ENCODE data around the gene NUBP2. TPM values are rescaled to one million over a fixed set of nuclear protein-coding genes. Genes with fewer than 3 reads are reported as not detected.

Gene NUBP2
- total and polyA plus RNA-seq, 4 donors: 28.9 to 80.9 (median 54.1) TPM

- H3K9ac ChIP-seq (ENCODE audit: low read depth in 1 of 2, low read length in 2 of 2): no peak overlapping the region
- no peak overlapping the region for H3K4me3 ChIP-seq (ENCODE audit: low read depth in 1 of 3, low read length in 3 of 3)
- no peak for DNase-seq (ENCODE audit: low spot score)
- H3K27ac ChIP-seq (ENCODE audit: low read depth in 1 of 2, low read length in 2 of 2): no peak overlapping the region
- TF ChIP-seq TAF1 (conservative IDR thresholded peaks at IDR 0.05) (no peak), EGR1 (IDR thresholded peaks at IDR 0.05; ENCODE audit: low read depth in 2 of 2) (no peak), HNF4G (IDR thresholded peaks at IDR 0.05) (no peak), FOXA2 (IDR thresholded peaks at IDR 0.05) (no peak), HNF4A (conservative IDR thresholded peaks at IDR 0.05) (no peak), RAD21 (IDR thresholded peaks at IDR 0.05) (no peak)
- TF ChIP-seq, protein P1, sequence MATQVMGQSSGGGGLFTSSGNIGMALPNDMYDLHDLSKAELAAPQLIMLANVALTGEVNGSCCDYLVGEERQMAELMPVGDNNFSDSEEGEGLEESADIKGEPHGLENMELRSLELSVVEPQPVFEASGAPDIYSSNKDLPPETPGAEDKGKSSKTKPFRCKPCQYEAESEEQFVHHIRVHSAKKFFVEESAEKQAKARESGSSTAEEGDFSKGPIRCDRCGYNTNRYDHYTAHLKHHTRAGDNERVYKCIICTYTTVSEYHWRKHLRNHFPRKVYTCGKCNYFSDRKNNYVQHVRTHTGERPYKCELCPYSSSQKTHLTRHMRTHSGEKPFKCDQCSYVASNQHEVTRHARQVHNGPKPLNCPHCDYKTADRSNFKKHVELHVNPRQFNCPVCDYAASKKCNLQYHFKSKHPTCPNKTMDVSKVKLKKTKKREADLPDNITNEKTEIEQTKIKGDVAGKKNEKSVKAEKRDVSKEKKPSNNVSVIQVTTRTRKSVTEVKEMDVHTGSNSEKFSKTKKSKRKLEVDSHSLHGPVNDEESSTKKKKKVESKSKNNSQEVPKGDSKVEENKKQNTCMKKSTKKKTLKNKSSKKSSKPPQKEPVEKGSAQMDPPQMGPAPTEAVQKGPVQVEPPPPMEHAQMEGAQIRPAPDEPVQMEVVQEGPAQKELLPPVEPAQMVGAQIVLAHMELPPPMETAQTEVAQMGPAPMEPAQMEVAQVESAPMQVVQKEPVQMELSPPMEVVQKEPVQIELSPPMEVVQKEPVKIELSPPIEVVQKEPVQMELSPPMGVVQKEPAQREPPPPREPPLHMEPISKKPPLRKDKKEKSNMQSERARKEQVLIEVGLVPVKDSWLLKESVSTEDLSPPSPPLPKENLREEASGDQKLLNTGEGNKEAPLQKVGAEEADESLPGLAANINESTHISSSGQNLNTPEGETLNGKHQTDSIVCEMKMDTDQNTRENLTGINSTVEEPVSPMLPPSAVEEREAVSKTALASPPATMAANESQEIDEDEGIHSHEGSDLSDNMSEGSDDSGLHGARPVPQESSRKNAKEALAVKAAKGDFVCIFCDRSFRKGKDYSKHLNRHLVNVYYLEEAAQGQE (IDR thresholded peaks at IDR 0.05): no peak
- TF ChIP-seq, protein P2, sequence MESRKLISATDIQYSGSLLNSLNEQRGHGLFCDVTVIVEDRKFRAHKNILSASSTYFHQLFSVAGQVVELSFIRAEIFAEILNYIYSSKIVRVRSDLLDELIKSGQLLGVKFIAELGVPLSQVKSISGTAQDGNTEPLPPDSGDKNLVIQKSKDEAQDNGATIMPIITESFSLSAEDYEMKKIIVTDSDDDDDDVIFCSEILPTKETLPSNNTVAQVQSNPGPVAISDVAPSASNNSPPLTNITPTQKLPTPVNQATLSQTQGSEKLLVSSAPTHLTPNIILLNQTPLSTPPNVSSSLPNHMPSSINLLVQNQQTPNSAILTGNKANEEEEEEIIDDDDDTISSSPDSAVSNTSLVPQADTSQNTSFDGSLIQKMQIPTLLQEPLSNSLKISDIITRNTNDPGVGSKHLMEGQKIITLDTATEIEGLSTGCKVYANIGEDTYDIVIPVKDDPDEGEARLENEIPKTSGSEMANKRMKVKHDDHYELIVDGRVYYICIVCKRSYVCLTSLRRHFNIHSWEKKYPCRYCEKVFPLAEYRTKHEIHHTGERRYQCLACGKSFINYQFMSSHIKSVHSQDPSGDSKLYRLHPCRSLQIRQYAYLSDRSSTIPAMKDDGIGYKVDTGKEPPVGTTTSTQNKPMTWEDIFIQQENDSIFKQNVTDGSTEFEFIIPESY (IDR thresholded peaks at IDR 0.05): no peak
- no peaks in the 10 kb centered on the region for H3K27me3 ChIP-seq (ENCODE audit: control insufficient read depth in 4 of 4, insufficient read depth in 4 of 4, low read length in 3 of 4)
- 94% methylated on average over 11 of the region's 11 CpGs for WGBS
- peaks cover 7 to 65% (median 31%) of the 10 kb centered on the region in 4 donors for H3K36me3 ChIP-seq (ENCODE audit: control insufficient read depth in 4 of 4, insufficient read depth in 3 of 4, low read depth in 1 of 4, low read length in 3 of 4)
- no peaks in the 10 kb centered on the region for H3K4me1 ChIP-seq (ENCODE audit: control insufficient read depth in 4 of 4, insufficient read depth in 4 of 4, low read length in 3 of 4)
- H3K9me3 ChIP-seq (ENCODE audit: control insufficient read depth in 4 of 4, low read length in 3 of 4): no peaks in the 10 kb centered on the region
Observed at GRCh38 chr16:1747934-1748333, 34.8 kb upstream of the NUBP2 start.

- WGBS: 97% methylated on average over 29 of the region's 29 CpGs
- no peaks in the 10 kb centered on the region for H3K27me3 ChIP-seq (ENCODE audit: control insufficient read depth in 4 of 4, insufficient read depth in 4 of 4, low read length in 3 of 4)
- no peak overlapping the region for H3K9ac ChIP-seq (ENCODE audit: low read depth in 1 of 2, low read length in 2 of 2)
- H3K36me3 ChIP-seq (ENCODE audit: control insufficient read depth in 4 of 4, insufficient read depth in 3 of 4, low read depth in 1 of 4, low read length in 3 of 4): peaks cover 4 to 54% (median 31%) of the 10 kb centered on the region in 4 donors
- no peak overlapping the region for H3K27ac ChIP-seq (ENCODE audit: low read depth in 1 of 2, low read length in 2 of 2)
- no peaks in the 10 kb centered on the region for H3K4me1 ChIP-seq (ENCODE audit: control insufficient read depth in 4 of 4, insufficient read depth in 4 of 4, low read length in 3 of 4)
- DNase-seq (ENCODE audit: low spot score): no peak
- H3K9me3 ChIP-seq (ENCODE audit: control insufficient read depth in 4 of 4, low read length in 3 of 4): no peaks in the 10 kb centered on the region
- H3K4me3 ChIP-seq (ENCODE audit: low read depth in 1 of 3, low read length in 3 of 3): no peak overlapping the region
- no peak for TF ChIP-seq RAD21 (IDR thresholded peaks at IDR 0.05)
- no peak for TF ChIP-seq EGR1 (IDR thresholded peaks at IDR 0.05; ENCODE audit: low read depth in 2 of 2)
- TF ChIP-seq HNF4G (IDR thresholded peaks at IDR 0.05): no peak
- TF ChIP-seq FOXA2 (IDR thresholded peaks at IDR 0.05): no peak
- TF ChIP-seq, protein P3, sequence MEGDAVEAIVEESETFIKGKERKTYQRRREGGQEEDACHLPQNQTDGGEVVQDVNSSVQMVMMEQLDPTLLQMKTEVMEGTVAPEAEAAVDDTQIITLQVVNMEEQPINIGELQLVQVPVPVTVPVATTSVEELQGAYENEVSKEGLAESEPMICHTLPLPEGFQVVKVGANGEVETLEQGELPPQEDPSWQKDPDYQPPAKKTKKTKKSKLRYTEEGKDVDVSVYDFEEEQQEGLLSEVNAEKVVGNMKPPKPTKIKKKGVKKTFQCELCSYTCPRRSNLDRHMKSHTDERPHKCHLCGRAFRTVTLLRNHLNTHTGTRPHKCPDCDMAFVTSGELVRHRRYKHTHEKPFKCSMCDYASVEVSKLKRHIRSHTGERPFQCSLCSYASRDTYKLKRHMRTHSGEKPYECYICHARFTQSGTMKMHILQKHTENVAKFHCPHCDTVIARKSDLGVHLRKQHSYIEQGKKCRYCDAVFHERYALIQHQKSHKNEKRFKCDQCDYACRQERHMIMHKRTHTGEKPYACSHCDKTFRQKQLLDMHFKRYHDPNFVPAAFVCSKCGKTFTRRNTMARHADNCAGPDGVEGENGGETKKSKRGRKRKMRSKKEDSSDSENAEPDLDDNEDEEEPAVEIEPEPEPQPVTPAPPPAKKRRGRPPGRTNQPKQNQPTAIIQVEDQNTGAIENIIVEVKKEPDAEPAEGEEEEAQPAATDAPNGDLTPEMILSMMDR (IDR thresholded peaks at IDR 0.05; ENCODE audit: low read depth, low read length, missing input control): no peak
- TF ChIP-seq, protein P4, sequence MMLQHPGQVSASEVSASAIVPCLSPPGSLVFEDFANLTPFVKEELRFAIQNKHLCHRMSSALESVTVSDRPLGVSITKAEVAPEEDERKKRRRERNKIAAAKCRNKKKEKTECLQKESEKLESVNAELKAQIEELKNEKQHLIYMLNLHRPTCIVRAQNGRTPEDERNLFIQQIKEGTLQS (IDR thresholded peaks at IDR 0.05): no peak
- TF ChIP-seq, protein P2 (IDR thresholded peaks at IDR 0.05): no peak
- TF ChIP-seq YY1 (IDR thresholded peaks at IDR 0.05): no peak
- no peak for TF ChIP-seq MAX (IDR thresholded peaks at IDR 0.05)
- no peak for TF ChIP-seq SP1 (IDR thresholded peaks at IDR 0.05)
- no peak for TF ChIP-seq NR2F2 (IDR thresholded peaks at IDR 0.05)
- TF ChIP-seq, protein P1 (IDR thresholded peaks at IDR 0.05): no peak
- no peak for TF ChIP-seq RXRA (IDR thresholded peaks at IDR 0.05)
- no peak for TF ChIP-seq JUND (IDR thresholded peaks at IDR 0.05)
- TF ChIP-seq HNF4A (conservative IDR thresholded peaks at IDR 0.05): no peak
Observed at GRCh38 chr16:1749152-1750117, 33.3 kb upstream of the NUBP2 start.

Measured in liver (tissue), 9 donors.